Neutrophil (primary cell): ENCODE measurements around the gene HNRNPU.

Experiments used
- H3K27ac ChIP-seq: fragments of 200-600 bp; sonication (generic); 2 replicates; pipeline ENCODE4 v1.5.1; 2016; ENCODE audit warnings: mild to moderate bottlenecking, moderate library complexity
- H3K27me3 ChIP-seq: fragments of 200-600 bp; sonication (generic); 2 replicates; pipeline ENCODE4 v1.6.0; 2016; ENCODE audit warnings: mild to moderate bottlenecking
- H3K36me3 ChIP-seq: fragments of 200-600 bp; sonication (generic); 2 replicates; pipeline ENCODE4 v1.5.1; 2017
- H3K4me1 ChIP-seq, 2 experiments: fragments of 200-600 bp in 1 of 2; sonication (generic) in 1 of 2; 1 replicate in 1 of 2; 2 replicates in 1 of 2; pipeline versions ENCODE4 v1.5.1 to v1.6.1; 2013 to 2016; ENCODE audit warnings: low read depth in 1 of 2, low read length in 1 of 2, mild to moderate bottlenecking in 1 of 2, moderate library complexity in 1 of 2; ENCODE audit not compliant: control insufficient read depth in 1 of 2, insufficient read depth in 1 of 2
- H3K4me3 ChIP-seq, 2 experiments: fragments of 200-600 bp in 1 of 2; sonication (generic) in 1 of 2; 1 replicate in 1 of 2; 2 replicates in 1 of 2; pipeline ENCODE4 v1.5.1; 2013 to 2016; ENCODE audit warnings: low read depth in 1 of 2, low read length in 1 of 2, mild to moderate bottlenecking in 1 of 2, moderate library complexity in 1 of 2
- H3K9me3 ChIP-seq: fragments of 200-600 bp; sonication (generic); 2 replicates; pipeline ENCODE4 v1.5.1; 2016
- TF ChIP-seq, protein P1 (sequence below): fragments of 200-600 bp; sonication (generic); IDR thresholded peaks from 2 replicates; pipeline ENCODE4 v1.5.1; 2016; ENCODE audit warnings: antibody characterized with exemption

HNRNPU gene

DNA sequence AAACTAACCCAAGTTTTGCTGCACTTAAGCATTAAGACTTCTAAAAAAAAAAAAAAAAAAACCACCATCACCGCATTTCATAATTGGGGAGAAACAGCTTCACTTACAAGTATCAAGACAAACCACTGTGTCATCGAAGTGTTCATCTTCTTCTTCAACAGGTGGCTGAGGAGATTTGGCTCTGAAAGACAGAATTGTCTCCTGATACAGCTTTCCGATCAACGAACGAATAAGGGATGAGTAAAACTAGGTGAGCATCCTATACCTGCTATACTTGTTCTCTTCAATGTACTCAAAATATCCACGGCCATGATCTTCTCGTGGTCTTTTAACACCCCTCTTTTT, 2.0 kb downstream of the HNRNPU start:
- Histone ChIP-seq H3K27me3 (no peaks in the 10 kb centered on the region), H3K9me3 (no peaks in the 10 kb centered on the region), H3K27ac (peak overlapping the region; percentile 99), H3K36me3 (peaks cover 38% of the 10 kb centered on the region), H3K4me3 (peak overlapping the region; percentile 74 to 97), H3K4me1 (peaks cover 39 to 41% of the 10 kb centered on the region in 2 experiments)
- TF ChIP-seq, protein P1, sequence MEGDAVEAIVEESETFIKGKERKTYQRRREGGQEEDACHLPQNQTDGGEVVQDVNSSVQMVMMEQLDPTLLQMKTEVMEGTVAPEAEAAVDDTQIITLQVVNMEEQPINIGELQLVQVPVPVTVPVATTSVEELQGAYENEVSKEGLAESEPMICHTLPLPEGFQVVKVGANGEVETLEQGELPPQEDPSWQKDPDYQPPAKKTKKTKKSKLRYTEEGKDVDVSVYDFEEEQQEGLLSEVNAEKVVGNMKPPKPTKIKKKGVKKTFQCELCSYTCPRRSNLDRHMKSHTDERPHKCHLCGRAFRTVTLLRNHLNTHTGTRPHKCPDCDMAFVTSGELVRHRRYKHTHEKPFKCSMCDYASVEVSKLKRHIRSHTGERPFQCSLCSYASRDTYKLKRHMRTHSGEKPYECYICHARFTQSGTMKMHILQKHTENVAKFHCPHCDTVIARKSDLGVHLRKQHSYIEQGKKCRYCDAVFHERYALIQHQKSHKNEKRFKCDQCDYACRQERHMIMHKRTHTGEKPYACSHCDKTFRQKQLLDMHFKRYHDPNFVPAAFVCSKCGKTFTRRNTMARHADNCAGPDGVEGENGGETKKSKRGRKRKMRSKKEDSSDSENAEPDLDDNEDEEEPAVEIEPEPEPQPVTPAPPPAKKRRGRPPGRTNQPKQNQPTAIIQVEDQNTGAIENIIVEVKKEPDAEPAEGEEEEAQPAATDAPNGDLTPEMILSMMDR = no peak

DNA sequence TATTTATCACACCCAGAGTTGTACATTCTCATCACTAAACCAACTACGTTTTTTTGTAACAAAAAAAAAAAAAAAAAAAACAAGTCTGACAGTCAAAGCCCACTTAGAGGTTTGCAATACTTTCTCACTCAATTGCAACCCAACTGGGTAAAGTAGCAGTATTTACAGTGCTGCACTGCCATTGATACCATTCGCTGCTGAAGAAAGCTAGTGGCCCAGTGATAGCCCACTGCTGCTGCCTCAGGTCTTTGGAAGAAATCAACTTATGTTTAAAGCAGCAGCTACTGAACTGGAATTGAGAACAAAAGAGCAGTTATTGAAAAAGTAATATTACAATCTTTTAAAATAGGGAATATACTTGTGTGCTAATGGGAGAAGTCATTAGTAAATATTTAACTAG, 2.7 kb downstream of the HNRNPU start:
- peak overlapping the region; percentile 99 for H3K27ac ChIP-seq
- no peaks in the 10 kb centered on the region for H3K9me3 ChIP-seq
- no peaks in the 10 kb centered on the region for H3K27me3 ChIP-seq
- H3K4me3 ChIP-seq = peak overlapping the region; percentile 74 to 97
- peaks cover 39 to 41% of the 10 kb centered on the region in 2 experiments for H3K4me1 ChIP-seq
- peaks cover 45% of the 10 kb centered on the region for H3K36me3 ChIP-seq
- TF ChIP-seq, protein P1 = no peak

DNA sequence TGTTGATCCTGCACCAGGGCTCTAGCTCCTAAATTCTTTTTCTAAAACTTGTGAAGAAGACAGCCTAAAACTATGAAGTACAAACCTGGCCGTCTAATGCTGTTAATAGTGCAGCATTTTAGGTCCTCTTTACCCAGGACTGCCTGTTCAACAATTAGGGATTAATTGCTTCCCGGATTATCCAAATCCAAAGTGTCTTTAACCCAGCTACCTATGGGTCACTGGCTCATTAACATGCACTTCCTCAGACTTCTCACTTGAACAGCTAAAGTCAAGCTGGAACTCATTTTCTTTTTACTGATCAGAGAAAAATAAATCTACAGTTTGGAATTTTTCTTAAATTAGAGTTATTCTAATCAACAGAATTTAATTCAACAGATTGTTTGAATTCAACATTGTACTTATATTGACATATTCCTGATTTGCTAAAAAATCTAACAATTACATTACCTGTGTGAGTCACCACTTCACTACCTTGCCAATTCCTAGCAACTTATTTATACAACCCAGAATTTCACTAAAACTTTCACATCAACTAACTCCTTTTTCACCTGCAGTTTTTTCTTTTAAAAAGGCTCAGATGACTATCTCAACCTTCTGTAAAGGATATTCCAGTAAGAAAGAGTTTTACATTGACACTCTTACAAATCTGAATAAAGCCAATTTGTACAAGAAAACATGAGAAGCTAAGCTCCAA, 3.3 kb downstream of the HNRNPU start:
- H3K4me3 ChIP-seq = peak overlapping the region in 1 of 2 experiments; percentile 97

GRCh38 chr1:244860078-244860477, 4.3 kb downstream of the HNRNPU start:
- H3K9me3 ChIP-seq = no peaks in the 10 kb centered on the region
- H3K36me3 ChIP-seq = peaks cover 61% of the 10 kb centered on the region
- peaks cover 34 to 35% of the 10 kb centered on the region in 2 experiments for H3K4me1 ChIP-seq
- H3K4me3 ChIP-seq = no peak overlapping the region
- no peaks in the 10 kb centered on the region for H3K27me3 ChIP-seq
- peak overlapping the region; percentile 99 for H3K27ac ChIP-seq
- TF ChIP-seq, protein P1 = no peak

More for the DNA sequence above, 3.3 kb downstream of the HNRNPU start:
- Histone ChIP-seq H3K4me1 (peaks cover 39 to 41% of the 10 kb centered on the region in 2 experiments), H3K27me3 (no peaks in the 10 kb centered on the region), H3K36me3 (peaks cover 51% of the 10 kb centered on the region), H3K9me3 (no peaks in the 10 kb centered on the region), H3K27ac (peak overlapping the region; percentile 99)
- TF ChIP-seq, protein P1 = no peak

DNA sequence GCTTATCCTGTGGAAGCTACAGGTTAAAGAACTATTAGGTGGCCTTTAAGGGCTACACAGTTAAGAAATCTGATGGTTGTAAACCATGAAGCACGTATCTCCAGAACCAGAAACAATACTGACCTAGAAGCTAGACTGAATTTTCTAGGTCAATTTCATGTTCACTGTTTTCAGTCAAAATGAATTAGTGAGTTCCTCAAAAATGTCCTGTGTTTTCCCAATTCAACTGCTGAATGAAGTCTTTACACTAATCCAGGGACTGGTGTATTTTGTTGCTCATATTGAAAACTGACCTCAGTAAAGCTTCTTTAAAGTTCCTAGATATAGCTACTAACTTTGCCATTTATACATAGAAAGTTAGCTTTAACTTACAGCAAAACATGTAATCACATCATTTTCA, 6.0 kb downstream of the HNRNPU start:
- peak overlapping the region; percentile 12 for H3K27ac ChIP-seq
- H3K36me3 ChIP-seq = peaks cover 75% of the 10 kb centered on the region
- TF ChIP-seq, protein P1 = no peak
- no peak overlapping the region for H3K4me3 ChIP-seq
- H3K9me3 ChIP-seq = no peaks in the 10 kb centered on the region
- no peaks in the 10 kb centered on the region for H3K27me3 ChIP-seq
- peaks cover 38 to 47% of the 10 kb centered on the region in 2 experiments for H3K4me1 ChIP-seq
